Coronary artery (tissue), 2 donors: Measurements from ENCODE around the gene TFPI2.
A peak's percentile ranks its signal among the peaks of the same experiment; 100 is the strongest.
"Not testable (repeated sequence)": the region's sequence is repeated elsewhere in the genome, so short reads cannot be mapped to it uniquely, and the experiment has no call there.

ENCODE experiments used
- DNase-seq: peaks from one replicate; pipeline ENCODE4 v3.0.0-alpha.2; 2017; ENCODE audit warnings: low spot score
- H3K27ac ChIP-seq, 2 donors: fragments of 200-600 bp; sonication (generic); one replicate each; pipeline ENCODE4 v1.5.1; 2016 to 2019
- H3K4me3 ChIP-seq: fragments of 200-600 bp; sonication (generic); 2 replicates; pipeline ENCODE4 v1.5.1; 2016; ENCODE audit warnings: mild to moderate bottlenecking, moderate library complexity
- CTCF ChIP-seq: fragments of 200-600 bp; sonication (generic); IDR thresholded peaks from one replicate; pipeline ENCODE4 v1.5.1; 2019; ENCODE audit warnings: antibody characterized with exemption

TFPI2 gene

GRCh38 chr7:93914581-93915066 is 24.1 kb upstream of the TFPI2 start:
- H3K4me3 ChIP-seq: no peak overlapping the region
- peak overlapping the region in 1 of 2 donors; percentile 35 for H3K27ac ChIP-seq
- DNase-seq: no peak
- no peak for TF ChIP-seq CTCF

GRCh38 chr7:93913197-93913596 is 22.6 kb upstream of the TFPI2 start:
- DNase-seq: no peak

GRCh38 chr7:93911661-93912060 is 21.1 kb upstream of the TFPI2 start:
- not testable (repeated sequence) for H3K27ac ChIP-seq, H3K4me3 ChIP-seq, DNase-seq

More at GRCh38 chr7:93913197-93913596, 22.6 kb upstream of the TFPI2 start:
- no peak for TF ChIP-seq CTCF
- H3K27ac ChIP-seq: no peak overlapping the region
- H3K4me3 ChIP-seq: no peak overlapping the region

GRCh38 chr7:93911242-93911641 is 20.7 kb upstream of the TFPI2 start:
- DNase-seq, H3K27ac ChIP-seq: not testable (repeated sequence)

GRCh38 chr7:93910076-93910994 is 19.8 kb upstream of the TFPI2 start:
- peak overlapping the region in 1 of 2 donors; percentile 38 for H3K27ac ChIP-seq
- DNase-seq: no peak
- H3K4me3 ChIP-seq: no peak overlapping the region
- no peak for TF ChIP-seq CTCF

More at GRCh38 chr7:93911242-93911641, 20.7 kb upstream of the TFPI2 start:
- H3K4me3 ChIP-seq: not testable (repeated sequence)

GRCh38 chr7:93906267-93906666 is 15.7 kb upstream of the TFPI2 start, which contains the start of gene GNGT1:
Gene GNGT1 (plus strand): TSS chr7:93906567. CDS start chr7:93906747, 180 bp downstream.
- Histone ChIP-seq H3K27ac (no peak within 1 kb of the TSS), H3K4me3 (no peak within 1 kb of the TSS)
- no peak for DNase-seq
- no peak for TF ChIP-seq CTCF

GRCh38 chr7:93902777-93903423 is 12.3 kb upstream of the TFPI2 start:
- H3K27ac ChIP-seq: no peak overlapping the region
- TF ChIP-seq CTCF: peak; percentile 68
- no peak for DNase-seq
- no peak overlapping the region for H3K4me3 ChIP-seq
